Stimulated activated naive CD8-positive, alpha-beta T cell treated with anti-CD3 and anti-CD28 coated beads, Interleukin-15, amount 100 ng/mL, for 72 hours (primary cell): ENCODE results near the gene SPACA6.
"Not testable (repeated sequence)": the region's sequence is repeated elsewhere in the genome, so short reads cannot be mapped to it uniquely, and the experiment has no call there.

ENCODE experiments used
- ATAC-seq: fragments of 150-1000 bp; cut with Tn5 transposase; 2 replicates; pipeline ENCODE4 v1.10.0; 2021; ENCODE audit warnings: mild to moderate bottlenecking, moderate library complexity
- DNase-seq, 2 donors: peaks; one replicate each; pipeline ENCODE4 v3.0.0; 2021 to 2022
- H3K27ac Mint-ChIP-seq, 2 donors: one replicate each; pipeline ENCODE4 v1.8.0; 2022; ENCODE audit warnings: mild to moderate bottlenecking in 2 of 2, mixed read lengths in 2 of 2, moderate library complexity in 2 of 2
- H3K27me3 Mint-ChIP-seq: one replicate; pipeline ENCODE4 v1.8.0; 2022; ENCODE audit warnings: mixed read lengths
- H3K4me1 Mint-ChIP-seq: one replicate; pipeline ENCODE4 v1.8.0; 2022; ENCODE audit warnings: mild to moderate bottlenecking, mixed read lengths
- H3K4me3 Mint-ChIP-seq, 2 donors: one replicate each; pipeline ENCODE4 v1.8.0; 2022; ENCODE audit warnings: mild to moderate bottlenecking in 2 of 2, mixed read lengths in 2 of 2, moderate library complexity in 1 of 2
- H3K9me3 Mint-ChIP-seq, 2 donors: one replicate each; pipeline ENCODE4 v1.8.0; 2022; ENCODE audit warnings: mixed read lengths in 2 of 2

SPACA6 gene

DNA sequence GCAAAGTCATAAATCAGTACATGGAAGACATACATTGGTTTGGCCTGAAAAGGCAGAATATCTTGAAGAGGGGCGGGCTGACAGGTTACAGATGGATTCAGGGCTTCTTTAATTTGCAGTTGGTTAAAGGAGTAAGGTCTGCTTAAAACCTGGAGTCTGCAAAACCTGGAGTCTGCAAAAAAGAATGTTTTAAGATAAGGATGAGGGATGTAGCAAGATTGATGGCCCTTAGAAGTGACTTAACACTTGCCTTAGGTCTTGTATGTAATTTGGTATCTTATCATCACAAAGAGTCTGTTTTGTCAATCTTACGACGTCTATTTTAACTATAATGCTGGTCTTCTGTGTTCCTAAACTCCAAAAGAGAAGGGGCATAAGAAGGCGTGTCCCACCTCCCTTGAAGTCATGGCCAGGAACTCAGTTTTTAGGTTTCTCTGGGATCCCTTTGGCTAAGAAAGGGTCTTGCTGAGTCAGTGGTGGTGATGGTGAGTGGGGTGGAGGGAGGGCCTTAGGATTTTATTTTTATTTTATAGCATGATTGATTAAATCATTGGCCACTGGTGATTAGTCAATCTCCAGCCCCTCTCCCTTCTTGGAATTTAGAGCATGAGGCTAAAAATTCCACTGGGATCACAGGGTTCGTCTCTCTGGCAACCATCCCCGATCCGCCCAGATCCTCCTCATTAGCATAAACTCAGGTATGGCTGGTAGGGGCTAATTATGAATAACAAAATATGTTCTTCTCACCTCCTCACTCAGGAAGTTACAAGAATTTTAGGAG, 40.8 kb downstream of the SPACA6 start:
- H3K4me3 Mint-ChIP-seq = no peak overlapping the region
- ATAC-seq (no peak), DNase-seq (no peak)
- H3K4me1 Mint-ChIP-seq = peaks cover 5% of the 10 kb centered on the region
- H3K9me3 Mint-ChIP-seq = peaks cover 14 to 29% of the 10 kb centered on the region in 2 donors
- peaks cover 41% of the 10 kb centered on the region for H3K27me3 Mint-ChIP-seq
- no peak overlapping the region for H3K27ac Mint-ChIP-seq

DNA sequence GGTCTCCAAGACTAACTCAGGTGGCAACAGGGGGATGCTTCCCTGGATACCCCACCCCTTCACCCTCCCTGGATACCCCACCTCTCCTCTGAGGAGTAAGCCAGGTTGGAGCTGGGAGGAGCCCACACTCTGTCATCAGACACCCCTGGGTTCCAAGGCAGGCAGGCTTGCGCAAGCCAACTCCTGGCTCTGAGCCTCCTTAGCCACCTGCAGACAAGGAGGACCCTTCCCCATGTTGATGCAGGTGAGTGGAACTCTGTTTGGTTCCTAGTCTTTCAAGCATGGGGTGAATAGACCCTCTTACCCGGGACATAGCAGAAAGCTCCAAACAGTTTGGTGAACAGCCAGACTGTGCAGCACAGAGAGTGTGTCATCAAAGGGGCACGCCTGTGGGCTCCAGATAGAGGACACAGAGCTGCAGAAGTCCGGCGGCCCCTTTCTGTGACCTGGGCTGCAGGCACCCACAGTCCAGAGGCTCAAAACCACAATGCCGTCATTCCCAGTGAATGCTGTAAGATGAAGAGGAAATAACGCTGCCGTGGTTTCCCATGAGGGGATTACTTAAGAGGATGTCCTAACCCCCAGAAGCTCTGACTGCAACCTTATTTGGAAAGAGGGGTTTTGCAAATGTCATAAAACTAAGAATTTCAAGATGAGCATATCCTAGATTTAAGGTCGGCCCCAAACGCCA, 42.8 kb downstream of the SPACA6 start:
- Mint-ChIP-seq H3K4me3 (no peak overlapping the region), H3K9me3 (peaks cover 7 to 18% of the 10 kb centered on the region in 2 donors), H3K27me3 (peaks cover 36% of the 10 kb centered on the region), H3K4me1 (peaks cover 5% of the 10 kb centered on the region), H3K27ac (no peak overlapping the region)
- no peak for DNase-seq
- no peak for ATAC-seq

DNA sequence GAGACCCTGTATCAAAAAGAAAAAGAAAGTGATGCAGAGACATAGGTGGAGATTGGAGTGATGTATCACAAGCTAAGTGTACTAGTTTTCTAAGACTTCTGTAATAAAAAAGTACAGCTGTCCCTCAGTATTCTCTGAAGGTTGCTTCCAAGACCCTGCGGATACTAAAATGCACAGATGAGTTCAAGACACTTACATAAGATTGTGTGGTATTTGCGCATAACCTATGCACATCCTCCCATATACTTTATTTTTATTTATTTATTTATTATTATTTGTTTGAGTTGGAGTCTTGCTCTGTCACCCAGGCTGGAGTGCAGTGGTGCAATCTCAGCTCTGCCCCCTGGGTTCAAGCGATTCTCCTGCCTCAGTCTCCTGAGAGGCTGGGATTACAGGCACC, 44.3 kb downstream of the SPACA6 start:
- Mint-ChIP-seq H3K4me3 (no peak overlapping the region), H3K9me3 (peaks cover 0 to 3% of the 10 kb centered on the region in 2 donors), H3K27me3 (peaks cover 28% of the 10 kb centered on the region), H3K27ac (no peak overlapping the region), H3K4me1 (peaks cover 5% of the 10 kb centered on the region)
- DNase-seq = no peak
- ATAC-seq = no peak

- no peak overlapping the region for H3K27ac Mint-ChIP-seq
- peaks cover 29% of the 10 kb centered on the region for H3K27me3 Mint-ChIP-seq
- DNase-seq = no peak
- H3K4me1 Mint-ChIP-seq = peaks cover 5% of the 10 kb centered on the region
- no peak overlapping the region for H3K4me3 Mint-ChIP-seq
- H3K9me3 Mint-ChIP-seq = no peaks in the 10 kb centered on the region
- no peak for ATAC-seq
Measured at GRCh38 chr19:51737924-51738323, 44.8 kb downstream of the SPACA6 start.

GRCh38 chr19:51738523-51738922, 45.4 kb downstream of the SPACA6 start:
- not testable (repeated sequence) for H3K4me1 Mint-ChIP-seq, H3K4me3 Mint-ChIP-seq, DNase-seq, ATAC-seq, H3K9me3 Mint-ChIP-seq, H3K27ac Mint-ChIP-seq
- H3K27me3 Mint-ChIP-seq = peaks cover 34% of the 10 kb centered on the region

- no peak overlapping the region for H3K4me3 Mint-ChIP-seq
- DNase-seq (no peak), ATAC-seq (no peak)
- H3K4me1 Mint-ChIP-seq = peaks cover 5% of the 10 kb centered on the region
- H3K9me3 Mint-ChIP-seq = no peaks in the 10 kb centered on the region
- H3K27ac Mint-ChIP-seq = no peak overlapping the region
- H3K27me3 Mint-ChIP-seq = peaks cover 40% of the 10 kb centered on the region
Measured at GRCh38 chr19:51739466-51740213, 46.5 kb downstream of the SPACA6 start.

DNA sequence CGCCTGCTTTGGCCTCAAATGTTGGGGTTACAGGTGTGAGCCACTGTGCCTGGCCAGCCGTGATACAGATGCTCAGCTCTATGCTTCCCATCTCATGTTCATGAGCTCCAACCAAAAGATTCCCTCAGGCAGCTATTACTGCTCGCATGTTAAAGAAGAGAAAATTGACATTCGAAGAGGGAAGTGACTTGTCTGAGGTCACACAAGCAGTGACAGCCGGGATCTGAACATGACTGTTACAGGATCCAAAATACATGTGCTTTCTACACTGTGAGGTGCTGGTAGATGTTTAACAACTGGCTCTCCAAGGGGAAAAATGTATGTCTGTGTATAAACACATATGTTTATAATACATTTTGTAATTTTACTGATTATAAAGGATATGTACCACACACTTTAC, 47.2 kb downstream of the SPACA6 start:
- no peak overlapping the region for H3K4me3 Mint-ChIP-seq
- H3K9me3 Mint-ChIP-seq = no peaks in the 10 kb centered on the region
- ATAC-seq (no peak), DNase-seq (no peak)
- H3K27me3 Mint-ChIP-seq = peaks cover 36% of the 10 kb centered on the region
- H3K27ac Mint-ChIP-seq = no peak overlapping the region
- H3K4me1 Mint-ChIP-seq = peaks cover 5% of the 10 kb centered on the region

DNA sequence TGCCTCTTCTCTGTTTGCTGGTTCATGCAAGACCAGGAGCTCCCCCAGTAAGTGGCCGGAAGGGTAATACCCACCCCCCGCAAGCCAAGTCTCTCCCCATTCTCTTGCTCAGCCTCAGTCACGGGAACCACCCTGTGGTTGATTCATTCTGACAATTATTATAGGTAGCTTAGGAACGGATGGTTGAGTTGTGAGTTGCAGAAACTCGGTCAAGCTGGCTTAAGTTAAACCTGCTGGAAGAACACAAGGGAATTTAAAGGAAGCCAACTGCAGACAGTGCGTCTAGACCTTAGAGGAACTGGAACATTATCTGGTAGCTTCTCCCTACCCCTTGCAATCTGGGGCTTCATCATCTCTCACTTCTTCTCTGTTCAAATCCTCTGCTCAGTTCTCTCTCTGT, 49.7 kb downstream of the SPACA6 start:
- Mint-ChIP-seq H3K4me3 (no peak overlapping the region), H3K27ac (no peak overlapping the region), H3K9me3 (no peaks in the 10 kb centered on the region), H3K4me1 (no peaks in the 10 kb centered on the region), H3K27me3 (peaks cover 14% of the 10 kb centered on the region)
- no peak for DNase-seq
- ATAC-seq = no peak

GRCh38 chr19:51743405-51743804, 50.3 kb downstream of the SPACA6 start:
- no peak overlapping the region for H3K4me3 Mint-ChIP-seq
- peaks cover 14% of the 10 kb centered on the region for H3K27me3 Mint-ChIP-seq
- no peak for DNase-seq
- no peaks in the 10 kb centered on the region for H3K4me1 Mint-ChIP-seq
- no peaks in the 10 kb centered on the region for H3K9me3 Mint-ChIP-seq
- no peak for ATAC-seq
- no peak overlapping the region for H3K27ac Mint-ChIP-seq

DNA sequence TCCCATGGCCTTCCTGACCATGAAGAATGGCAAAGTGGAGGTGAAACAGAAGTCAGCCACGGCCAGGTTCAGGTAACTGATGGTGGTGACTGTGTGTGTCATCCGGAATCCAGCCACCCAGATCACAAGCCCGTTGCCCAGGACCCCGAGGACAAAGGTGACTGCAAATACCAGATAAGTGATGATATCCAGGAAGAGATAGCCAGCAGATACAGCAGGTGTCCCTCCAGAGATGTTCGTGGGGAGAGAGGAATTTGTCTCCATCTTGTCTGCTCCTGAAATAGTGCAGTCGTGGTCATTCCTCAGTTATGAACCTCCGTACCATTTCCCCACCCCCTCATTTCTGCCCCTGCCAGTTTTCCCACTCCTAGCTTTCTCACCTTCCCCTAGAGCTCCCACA, 53.6 kb downstream of the SPACA6 start:
- no peak for ATAC-seq
- Mint-ChIP-seq H3K27ac (no peak overlapping the region), H3K27me3 (peaks cover 14% of the 10 kb centered on the region), H3K4me1 (no peaks in the 10 kb centered on the region), H3K4me3 (no peak overlapping the region), H3K9me3 (no peaks in the 10 kb centered on the region)
- DNase-seq = no peak

GRCh38 chr19:51749979-51750378, 56.8 kb downstream of the SPACA6 start:
- DNase-seq = no peak
- Mint-ChIP-seq H3K4me1 (no peaks in the 10 kb centered on the region), H3K27me3 (no peaks in the 10 kb centered on the region), H3K4me3 (no peak overlapping the region), H3K27ac (no peak overlapping the region), H3K9me3 (no peaks in the 10 kb centered on the region)
- ATAC-seq = no peak

GRCh38 chr19:51750400-51751094, 57.4 kb downstream of the SPACA6 start:
- no peaks in the 10 kb centered on the region for H3K9me3 Mint-ChIP-seq
- H3K4me1 Mint-ChIP-seq = no peaks in the 10 kb centered on the region
- ATAC-seq (no peak), DNase-seq (no peak)
- H3K27me3 Mint-ChIP-seq = peaks cover 3% of the 10 kb centered on the region
- no peak overlapping the region for H3K27ac Mint-ChIP-seq
- H3K4me3 Mint-ChIP-seq = no peak overlapping the region

DNA sequence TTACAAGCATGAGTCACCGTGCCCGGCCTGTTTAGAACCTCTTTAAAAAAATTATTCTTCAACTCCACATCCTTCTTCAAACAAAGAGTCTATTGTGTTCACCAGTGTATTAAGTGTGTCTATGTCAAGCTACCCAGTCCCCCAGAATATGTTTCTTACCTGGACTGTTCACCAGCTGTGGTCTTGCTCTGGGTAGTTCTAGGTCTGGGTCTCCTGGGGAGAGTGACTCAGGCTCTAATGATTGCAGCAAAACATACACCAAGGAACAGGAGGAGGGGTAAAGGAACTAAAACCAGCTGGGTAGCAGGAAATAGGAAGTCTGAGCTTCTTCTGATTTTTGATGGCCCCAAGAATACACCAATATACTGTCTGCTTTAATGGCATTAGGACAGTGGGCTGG, 58.5 kb downstream of the SPACA6 start, which contains the start of gene FPR1:
FPR1 (minus strand) TSS at position 224 of the 400 bp plus-strand sequence. CDS start 4,884 bp downstream, outside the sequence.
- Mint-ChIP-seq H3K4me1 (no peaks in the 10 kb centered on the region), H3K9me3 (peaks cover 3 to 4% of the 10 kb centered on the region in 2 donors), H3K27me3 (peaks cover 14% of the 10 kb centered on the region), H3K4me3 (no peak within 1 kb of the TSS), H3K27ac (no peak within 1 kb of the TSS)
- ATAC-seq = no peak
- DNase-seq = no peak

DNA sequence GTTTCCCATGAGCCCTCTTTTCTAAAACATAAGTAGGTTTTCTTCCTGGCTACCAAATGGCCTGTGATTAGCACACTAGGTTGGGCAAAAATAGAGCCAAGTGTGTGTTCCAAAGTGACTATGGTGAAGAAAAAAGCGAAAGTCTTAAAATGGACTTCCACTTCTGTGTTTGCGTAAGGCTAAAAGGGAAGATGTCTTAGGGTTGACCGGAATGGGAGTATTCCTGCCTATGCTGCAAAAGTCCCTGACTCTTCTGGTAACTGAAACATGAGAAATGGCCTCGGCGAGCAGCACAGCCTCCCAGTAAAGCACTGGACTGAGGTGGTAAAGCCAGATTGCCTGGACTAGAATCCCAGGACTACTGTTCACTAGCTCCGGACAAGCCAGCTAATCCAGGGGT, 61.0 kb downstream of the SPACA6 start:
- Mint-ChIP-seq H3K4me1 (no peaks in the 10 kb centered on the region), H3K27ac (no peak overlapping the region), H3K27me3 (peaks cover 19% of the 10 kb centered on the region), H3K4me3 (no peak overlapping the region), H3K9me3 (peaks cover 4 to 7% of the 10 kb centered on the region in 2 donors)
- DNase-seq (no peak), ATAC-seq (no peak)

DNA sequence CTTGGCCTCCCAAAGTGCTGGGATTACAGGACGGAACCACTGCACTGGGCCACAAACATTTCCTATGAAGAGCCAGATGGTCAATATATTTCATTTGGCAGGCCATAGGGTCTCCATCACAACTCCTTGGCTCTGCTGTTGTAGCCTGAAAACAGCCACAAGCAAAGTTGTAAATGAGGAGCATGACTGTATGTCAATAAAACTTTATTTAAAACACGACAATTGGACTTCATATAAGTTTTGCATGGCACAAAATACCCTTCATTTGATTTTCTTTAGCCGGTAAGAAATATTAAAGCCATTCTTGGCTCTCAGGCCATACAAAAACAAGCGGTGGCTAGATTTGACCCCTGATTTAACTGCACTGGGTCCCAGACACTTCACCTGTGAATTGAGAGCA, 61.6 kb downstream of the SPACA6 start:
- DNase-seq = no peak
- Mint-ChIP-seq H3K9me3 (peaks cover 4 to 7% of the 10 kb centered on the region in 2 donors), H3K27ac (no peak overlapping the region), H3K4me3 (no peak overlapping the region), H3K27me3 (peaks cover 19% of the 10 kb centered on the region), H3K4me1 (no peaks in the 10 kb centered on the region)
- no peak for ATAC-seq
